HG02943 (cell line): ENCODE measurements around the gene DCLK2.

ENCODE experiments used
- ATAC-seq: cut with Tn5 transposase; IDR thresholded peaks from one replicate; pipeline ENCODE4 v1.9.1; 2021; ENCODE audit warnings: mild to moderate bottlenecking, low read depth, moderate library complexity; ENCODE audit not compliant: unreplicated experiment

DCLK2 gene

DNA sequence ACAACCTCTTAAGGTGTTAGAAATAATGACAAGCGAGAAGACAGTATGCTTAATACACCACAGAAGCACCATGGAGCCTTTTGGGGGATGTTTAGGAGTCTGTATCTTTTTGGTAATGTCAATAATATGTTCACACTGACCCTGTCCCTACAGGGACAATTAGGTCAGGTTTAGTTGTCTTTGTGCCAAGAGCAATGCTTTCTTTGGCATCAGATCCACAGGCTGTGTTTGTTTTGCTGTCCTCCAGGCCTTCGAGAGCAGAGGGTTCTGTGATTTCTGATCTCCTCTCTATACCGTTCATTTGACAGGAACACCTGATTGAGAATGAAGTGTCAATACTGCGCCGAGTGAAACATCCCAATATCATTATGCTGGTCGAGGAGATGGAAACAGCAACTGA lies 153.8 kb downstream of the DCLK2 start:
- ATAC-seq: no peak

- no peak for ATAC-seq
Observed at GRCh38 chr4:150234246-150234645, 156.0 kb downstream of the DCLK2 start.

DNA sequence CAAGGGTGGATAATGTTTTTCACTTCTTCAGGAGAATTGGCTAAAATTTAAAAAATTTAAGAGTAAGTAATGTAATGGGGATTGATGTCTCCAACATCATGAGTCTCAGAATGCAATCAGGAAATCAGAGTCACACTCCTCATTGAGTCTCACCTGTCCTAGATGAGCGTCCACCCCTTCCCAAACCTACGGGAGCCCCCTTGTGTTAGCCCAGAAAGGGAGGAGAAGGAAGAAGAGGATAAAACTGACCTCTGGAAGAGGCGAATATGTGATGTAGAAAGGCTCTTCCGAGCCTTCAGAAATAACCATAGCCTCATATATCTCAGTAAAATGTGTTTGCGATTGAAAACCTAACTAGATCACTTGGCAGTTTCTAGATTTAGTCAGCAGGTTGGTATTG lies 157.1 kb downstream of the DCLK2 start:
- no peak for ATAC-seq

DNA sequence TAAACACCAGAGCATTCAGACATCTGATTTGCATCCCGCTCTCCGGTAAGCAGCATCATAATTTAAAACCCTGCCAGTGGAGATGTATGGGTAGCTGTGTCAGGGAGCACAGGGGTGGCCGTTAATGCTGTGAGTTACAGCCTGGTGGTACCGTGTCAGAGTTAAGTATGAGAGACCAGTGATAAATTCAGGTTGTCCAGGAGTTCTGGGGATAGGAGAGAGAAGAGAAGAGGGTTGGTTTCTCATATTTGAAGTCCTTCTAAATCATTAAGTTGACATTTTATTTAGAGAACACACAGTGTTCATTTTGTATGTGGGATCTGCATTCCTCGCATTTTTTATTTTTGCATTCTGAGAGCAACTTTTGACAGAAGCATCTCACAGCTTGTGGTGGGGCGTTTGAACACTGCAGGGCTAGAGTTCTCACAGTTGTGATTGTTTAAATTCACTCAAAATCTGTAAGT lies 157.6 kb downstream of the DCLK2 start:
- ATAC-seq: no peak

DNA sequence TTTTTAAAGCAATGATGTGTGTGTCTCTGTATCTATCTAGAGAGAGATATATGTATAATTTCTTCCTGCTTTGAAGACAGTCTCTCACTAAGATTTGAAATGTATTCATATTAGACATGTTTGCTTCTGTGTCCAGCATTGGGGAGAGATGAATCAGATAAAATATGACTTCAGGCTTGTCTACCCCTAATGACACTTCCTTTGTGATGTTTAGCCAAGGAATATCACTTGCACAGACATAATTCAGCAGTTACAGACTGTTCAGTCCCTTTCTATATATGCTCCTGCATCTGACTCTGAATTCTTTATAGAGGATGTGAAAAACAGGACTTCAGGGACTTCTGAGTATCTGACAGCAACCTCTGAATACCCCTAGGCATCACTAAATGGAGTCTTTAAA lies 158.4 kb downstream of the DCLK2 start:
- ATAC-seq: no peak

DNA sequence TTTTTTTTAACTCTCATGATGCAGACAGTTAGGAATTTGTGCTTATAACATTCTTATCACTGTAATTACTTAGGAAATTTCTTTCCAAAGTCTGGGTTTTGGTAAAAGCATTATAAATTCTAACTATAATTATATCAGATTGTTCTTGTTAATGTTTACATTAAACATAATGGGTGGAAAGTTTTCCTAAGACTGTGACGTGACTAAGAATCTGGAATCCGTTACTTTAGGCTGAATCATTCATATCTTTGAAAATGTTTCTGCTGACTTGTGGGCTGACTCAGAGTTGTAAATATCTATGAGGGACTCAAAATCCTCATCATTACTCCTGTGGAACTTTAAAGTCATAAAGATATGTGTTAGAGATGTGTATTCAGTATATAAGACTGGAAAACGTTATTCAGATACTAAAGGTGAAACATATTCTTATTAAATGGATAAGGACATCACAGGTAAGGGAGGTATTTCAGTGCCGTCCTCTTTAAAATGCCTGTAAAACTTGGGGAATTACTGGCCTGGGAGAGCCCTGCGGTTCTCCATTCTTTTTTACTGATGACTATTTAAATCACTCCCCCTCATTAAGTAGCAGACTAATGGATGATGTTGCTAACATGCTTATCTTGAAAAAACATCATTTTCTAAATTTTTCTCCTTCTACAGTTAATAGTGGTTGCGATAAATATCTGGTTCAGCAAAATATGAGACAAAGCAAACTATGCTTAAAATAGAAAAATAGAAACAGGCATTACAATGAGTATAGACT lies 159.0 kb downstream of the DCLK2 start:
- ATAC-seq: no peak

DNA sequence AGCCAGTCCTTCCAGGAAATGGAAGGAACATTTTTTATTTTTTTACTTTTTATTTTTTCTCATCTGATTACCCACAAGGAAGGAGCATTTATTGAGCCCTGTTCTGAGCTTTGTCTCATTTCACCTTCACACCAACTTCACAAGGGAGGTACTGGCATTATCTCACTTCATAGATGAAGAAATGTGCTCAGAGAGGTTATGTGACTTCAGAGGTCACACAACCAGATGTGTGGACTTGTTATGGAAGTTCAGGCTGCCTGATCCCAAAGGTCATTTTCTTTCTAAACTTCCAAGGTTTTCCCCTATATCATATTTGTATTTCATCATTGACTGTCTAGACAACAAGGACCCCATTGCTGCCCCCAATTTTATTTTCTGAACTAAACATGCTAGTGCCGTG lies 160.3 kb downstream of the DCLK2 start:
- ATAC-seq: no peak

DNA sequence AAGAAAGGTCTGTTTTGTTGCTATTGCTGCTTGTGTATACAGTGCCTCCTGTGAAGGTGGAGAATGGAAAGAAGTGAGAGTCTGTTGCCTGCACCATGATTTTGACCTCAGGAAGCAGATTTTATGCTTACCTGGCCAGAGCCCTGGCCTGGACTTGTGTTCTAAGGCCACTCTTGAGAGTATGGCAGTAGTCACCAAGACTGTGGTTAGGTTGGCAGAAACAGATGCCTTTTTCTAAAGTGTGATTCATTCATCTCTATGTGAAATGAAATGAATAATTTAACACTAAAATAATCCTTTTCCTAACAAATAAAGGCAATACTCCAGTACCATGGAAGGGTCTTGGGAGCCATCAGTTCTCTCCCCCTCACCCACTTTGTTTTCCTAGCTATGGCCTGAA lies 161.8 kb downstream of the DCLK2 start:
- ATAC-seq: no peak

DNA sequence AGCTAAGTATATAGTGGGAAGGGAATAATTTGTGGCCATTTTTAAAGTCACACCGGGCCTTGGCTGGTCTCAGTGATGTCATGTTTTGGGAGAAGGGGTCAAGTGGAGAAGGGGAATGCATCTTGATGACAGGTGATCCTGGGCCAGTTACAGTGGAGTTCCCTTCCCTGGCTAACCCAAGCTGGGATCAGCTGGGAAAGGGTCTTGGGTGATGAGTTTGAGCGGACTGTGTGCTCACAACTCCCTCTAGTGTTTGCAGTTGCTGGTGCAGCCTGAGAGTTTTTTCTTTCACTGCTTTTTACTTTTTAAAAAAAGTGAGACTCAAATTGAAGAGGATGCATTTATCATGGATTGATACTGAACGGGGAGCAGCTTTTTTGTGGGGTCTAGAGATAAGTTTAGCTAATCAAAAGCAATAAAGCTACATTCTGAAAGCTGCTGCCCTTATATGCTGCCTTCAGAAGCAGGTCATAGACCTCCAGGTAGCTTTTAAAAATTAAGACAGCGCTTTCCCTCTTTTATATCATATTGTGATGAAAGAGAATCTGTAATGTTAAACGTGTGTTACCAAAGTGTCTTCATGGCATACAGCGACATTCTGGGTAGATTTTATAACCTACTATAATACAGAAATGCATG lies 164.7 kb downstream of the DCLK2 start:
- ATAC-seq: no peak

DNA sequence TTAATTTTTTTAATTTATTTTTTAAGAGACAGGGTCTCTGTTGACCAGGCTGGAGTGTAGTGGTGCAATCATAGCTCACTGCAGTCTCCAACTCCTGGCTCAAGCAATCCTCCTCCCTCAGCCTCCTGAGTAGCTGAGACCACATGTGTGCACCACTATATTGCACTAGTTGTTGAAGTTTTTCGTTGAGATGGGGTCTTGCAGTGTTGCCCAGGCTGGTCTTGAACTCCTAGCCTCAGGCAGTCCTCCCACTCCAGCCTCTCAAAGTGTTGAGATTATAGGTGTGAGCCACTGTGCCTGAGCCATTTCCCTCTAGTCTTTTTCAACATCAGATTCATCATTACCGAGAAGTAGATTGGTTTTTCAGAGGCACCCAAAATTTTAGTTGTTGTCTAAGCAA lies 165.7 kb downstream of the DCLK2 start:
- ATAC-seq: no peak

GRCh38 chr4:150244600-150244999 lies 166.4 kb downstream of the DCLK2 start:
- no peak for ATAC-seq

DNA sequence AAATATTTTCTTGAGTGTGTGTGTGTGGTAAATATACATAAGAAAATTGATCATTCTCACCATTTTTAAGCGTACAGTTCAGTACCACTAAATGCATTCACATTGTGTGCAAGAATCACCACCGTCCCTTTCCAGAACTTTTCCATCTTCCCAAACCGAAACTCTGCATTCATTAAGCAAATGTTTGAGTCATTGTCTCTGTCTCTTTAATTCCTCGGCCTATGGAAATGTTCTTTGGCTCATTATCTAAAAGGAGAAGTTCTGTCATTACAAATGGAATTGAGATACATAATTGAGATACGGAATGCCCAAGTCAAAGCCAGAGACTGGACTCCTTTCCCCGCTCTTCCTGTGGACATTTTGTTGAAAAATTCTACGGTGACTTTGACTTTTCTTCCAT lies 168.9 kb downstream of the DCLK2 start:
- ATAC-seq: no peak

- no peak for ATAC-seq
Observed at GRCh38 chr4:150248181-150248580, 169.9 kb downstream of the DCLK2 start.

DNA sequence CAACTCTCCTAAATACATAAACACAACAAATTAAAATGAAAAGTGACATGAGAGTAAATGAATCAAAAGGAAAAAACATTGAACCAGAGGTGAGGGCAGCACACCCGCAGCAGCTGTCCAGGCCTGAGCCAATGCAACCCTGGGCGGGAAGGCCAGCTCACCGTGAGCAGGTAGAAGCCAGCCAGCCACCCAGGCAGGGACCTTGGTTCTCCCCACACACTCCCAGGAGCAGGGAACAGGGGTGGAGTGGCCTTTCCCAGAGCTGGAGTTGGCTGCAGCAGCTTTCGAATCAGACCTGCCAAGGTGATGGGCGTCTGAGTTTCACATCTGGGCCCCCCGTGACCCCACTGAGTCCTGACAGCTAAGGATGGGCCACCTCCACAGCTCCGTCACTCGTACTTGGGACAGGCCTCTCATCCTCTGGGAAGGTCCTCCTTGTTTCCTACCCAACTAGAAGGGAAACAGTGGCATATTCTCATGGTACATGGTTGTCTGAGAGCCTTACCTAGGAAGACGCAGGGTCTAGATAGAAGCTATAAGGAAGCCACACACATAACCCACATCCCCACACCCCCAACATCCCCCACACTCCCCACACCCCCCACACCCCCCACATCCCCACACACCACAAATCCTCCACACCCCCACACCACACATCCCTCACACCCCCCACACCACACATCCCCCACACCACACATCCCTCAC lies 172.2 kb downstream of the DCLK2 start:
- no peak for ATAC-seq

DNA sequence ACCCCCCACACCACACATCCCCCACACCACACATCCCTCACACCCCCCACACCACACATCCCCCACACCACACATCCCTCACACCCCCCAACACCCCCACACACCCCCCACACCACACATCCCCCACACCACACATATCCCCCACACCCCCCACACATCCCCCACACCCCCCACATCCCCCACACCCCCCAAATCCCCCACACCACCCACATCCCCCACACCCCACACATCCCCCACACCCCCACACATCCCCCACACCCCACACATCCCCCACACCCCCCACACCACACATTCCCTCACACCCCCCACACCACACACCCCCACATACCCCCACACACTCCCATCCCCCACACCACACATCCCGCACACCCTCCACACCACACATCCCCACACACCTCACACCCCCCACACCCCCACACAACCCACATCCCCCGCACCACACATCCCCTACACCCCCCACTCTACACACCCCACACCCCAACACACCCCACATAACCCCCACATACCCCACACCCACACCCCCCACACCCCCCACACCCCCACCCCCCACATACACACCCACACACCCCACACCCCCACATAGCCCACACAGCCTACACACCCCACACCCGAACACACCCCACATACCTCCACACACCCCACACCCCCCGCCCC lies 172.9 kb downstream of the DCLK2 start:
- ATAC-seq: no peak

- no peak for ATAC-seq
Observed at GRCh38 chr4:150251752-150252190, 173.5 kb downstream of the DCLK2 start.

GRCh38 chr4:150252306-150252705 lies 174.1 kb downstream of the DCLK2 start:
- no peak for ATAC-seq

DNA sequence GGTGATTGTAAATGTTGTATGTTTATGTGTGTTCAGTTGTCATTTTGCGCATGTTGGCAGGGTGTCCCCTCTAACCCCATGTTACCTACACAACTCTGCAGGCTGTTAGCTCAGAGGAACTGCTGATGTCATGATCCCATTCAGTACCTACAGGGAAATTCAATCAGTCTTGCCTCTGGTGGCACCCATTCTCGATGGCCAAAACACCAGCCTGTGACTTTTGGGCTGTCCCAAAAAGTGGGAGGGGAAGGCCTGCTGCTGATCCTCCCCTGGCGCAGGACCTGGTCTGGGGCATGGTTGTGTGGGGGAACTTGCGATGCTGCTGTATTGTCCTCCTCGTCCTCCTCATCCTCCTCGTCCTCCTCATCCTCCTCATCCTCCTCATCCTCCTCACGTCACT lies 174.5 kb downstream of the DCLK2 start:
- no peak for ATAC-seq

GRCh38 chr4:150253416-150253815 lies 175.2 kb downstream of the DCLK2 start:
- ATAC-seq: no peak

- no peak for ATAC-seq
Observed at GRCh38 chr4:150253965-150254630, 175.9 kb downstream of the DCLK2 start.
